ENCODE measurements around the gene MTUS2. TPM values are rescaled to one million over a fixed set of nuclear protein-coding genes. Genes with fewer than 3 reads are reported as not detected.

MTUS2 gene
- total and polyA plus RNA-seq, 2 of the 8 experiments (the other 6 are each of a cell fraction or from before 2014, with no cell fraction given): 0.18 to 0.80 TPM

- no peak for TF ChIP-seq RFX5 (IDR thresholded peaks at IDR 0.05; ENCODE audit: borderline replicate concordance, low read depth, low read length)
Observed at GRCh38 chr13:29489650-29490560, 669.8 kb downstream of the MTUS2 start (continued).
